ENCODE data around the gene ZG16B.

Gene ZG16B

GRCh38 chr16:2819179-2819938, 10.7 kb upstream of the ZG16B start:
- no peak overlapping the region for H3K4me3 ChIP-seq (ENCODE audit: low read depth, low read length)
- no peak for TF ChIP-seq CTCF (IDR thresholded peaks at IDR 0.05; ENCODE audit: low read depth, low read length)
- in situ Hi-C loops (cut with HindIII; ENCODE audit: low sequenced_read_pairs): no loop called here
- DNase-seq (ENCODE audit: low read depth, low spot score): no peak

- no peak overlapping the region for H3K4me3 ChIP-seq (ENCODE audit: low read depth, low read length)
- TF ChIP-seq CTCF (IDR thresholded peaks at IDR 0.05; ENCODE audit: low read depth, low read length): no peak
- in situ Hi-C loops (cut with HindIII; ENCODE audit: low sequenced_read_pairs): no loop called here
- no peak for DNase-seq (ENCODE audit: low read depth, low spot score)
Observed at GRCh38 chr16:2819939-2820835, 9.9 kb upstream of the ZG16B start.

GRCh38 chr16:2820836-2821486, 9.1 kb upstream of the ZG16B start:
- DNase-seq (ENCODE audit: low read depth, low spot score): no peak
- no peak for TF ChIP-seq CTCF (IDR thresholded peaks at IDR 0.05; ENCODE audit: low read depth, low read length)
- in situ Hi-C loops (cut with HindIII; ENCODE audit: low sequenced_read_pairs): no loop called here
- H3K4me3 ChIP-seq (ENCODE audit: low read depth, low read length): no peak overlapping the region

GRCh38 chr16:2821487-2822157, 8.5 kb upstream of the ZG16B start:
- TF ChIP-seq CTCF (IDR thresholded peaks at IDR 0.05; ENCODE audit: low read depth, low read length): no peak
- DNase-seq (ENCODE audit: low read depth, low spot score): no peak
- in situ Hi-C loops (cut with HindIII; ENCODE audit: low sequenced_read_pairs): no loop called here

GRCh38 chr16:2822158-2822495, 8.0 kb upstream of the ZG16B start:
- in situ Hi-C loops (cut with HindIII; ENCODE audit: low sequenced_read_pairs): no loop called here
- DNase-seq (ENCODE audit: low read depth, low spot score): no peak
- TF ChIP-seq CTCF (IDR thresholded peaks at IDR 0.05; ENCODE audit: low read depth, low read length): no peak
- H3K4me3 ChIP-seq (ENCODE audit: low read depth, low read length): no peak overlapping the region

More at GRCh38 chr16:2821487-2822157, 8.5 kb upstream of the ZG16B start:
- H3K4me3 ChIP-seq (ENCODE audit: low read depth, low read length): no peak overlapping the region

- H3K4me3 ChIP-seq (ENCODE audit: low read depth, low read length): no peak overlapping the region
- no peak for DNase-seq (ENCODE audit: low read depth, low spot score)
- in situ Hi-C loops (cut with HindIII; ENCODE audit: low sequenced_read_pairs): no loop called here
- no peak for TF ChIP-seq CTCF (IDR thresholded peaks at IDR 0.05; ENCODE audit: low read depth, low read length)
Observed at GRCh38 chr16:2822496-2822895, 7.6 kb upstream of the ZG16B start.
